Lower lobe of right lung (tissue), 2 donors: ENCODE data around the gene SLC6A1. TPM values are rescaled to one million over a fixed set of nuclear protein-coding genes. Genes with fewer than 3 reads are reported as not detected.
A peak's percentile ranks its signal among the peaks of the same experiment; 100 is the strongest.

ENCODE experiments used
- ATAC-seq, 2 donors: fragments of 200-7000 bp; cut with Tn5 transposase; one replicate each; pipeline ENCODE4 v1.9.1; 2020 to 2022; ENCODE audit warnings: mild to moderate bottlenecking in 2 of 2, moderate library complexity in 2 of 2
- DNase-seq: peaks from one replicate; pipeline ENCODE4 v3.0.0-alpha.2; 2020
- H3K27ac ChIP-seq: fragments of 200-600 bp; one replicate; pipeline ENCODE4 v1.8.0; 2022
- H3K27me3 ChIP-seq: fragments of 200-600 bp; one replicate; pipeline ENCODE4 v1.8.0; 2022; ENCODE audit warnings: low read depth
- H3K36me3 ChIP-seq: fragments of 200-600 bp; one replicate; pipeline ENCODE4 v1.8.0; 2022; ENCODE audit warnings: mild to moderate bottlenecking
- H3K4me1 ChIP-seq: fragments of 200-600 bp; one replicate; pipeline ENCODE4 v1.8.0; 2022
- H3K4me3 ChIP-seq: fragments of 200-600 bp; one replicate; pipeline ENCODE4 v1.8.0; 2022; ENCODE audit warnings: mild to moderate bottlenecking
- H3K9me3 ChIP-seq: fragments of 200-600 bp; one replicate; pipeline ENCODE4 v1.8.0; 2022
- intact Hi-C: fragments of 100-400 bp; cut with DNase I; formaldehyde crosslinking; loops from one replicate; pipeline ENCODE4 v1.11.0; 2022
- long read RNA-seq: library from polyadenylated mRNA; unstranded; transcript quantifications from one replicate; pipeline ENCODE4 v2.0.0, GENCODE V29; 2021
- total RNA-seq: library from RNA; stranded (reverse); fragmentation: NEBNext Ultra II Directional; extraction: Animal tissue kit (Norgen Biotek cat#: 25700); gene quantifications from one replicate; pipeline ENCODE4 v1.2.1, GENCODE V29; 2021
- TF ChIP-seq, protein P1 (sequence below): fragments of 200-600 bp; IDR thresholded peaks from one replicate; pipeline ENCODE4 v1.8.0; 2022; ENCODE audit warnings: antibody characterized with exemption, mild to moderate bottlenecking
- donor health status: DM: no; HTN: yes; CAD: no; lungs with severe emphysema.

The SLC6A1 gene
- total RNA-seq, result 1.8 TPM
- long read RNA-seq, full-length matches to known transcripts, result 2 of 5 reads
- long read RNA-seq, partial matches to known transcripts, result 1 of 5 reads
- long read RNA-seq, other reads (novel, unspliced or antisense), result 2 of 5 reads

DNA sequence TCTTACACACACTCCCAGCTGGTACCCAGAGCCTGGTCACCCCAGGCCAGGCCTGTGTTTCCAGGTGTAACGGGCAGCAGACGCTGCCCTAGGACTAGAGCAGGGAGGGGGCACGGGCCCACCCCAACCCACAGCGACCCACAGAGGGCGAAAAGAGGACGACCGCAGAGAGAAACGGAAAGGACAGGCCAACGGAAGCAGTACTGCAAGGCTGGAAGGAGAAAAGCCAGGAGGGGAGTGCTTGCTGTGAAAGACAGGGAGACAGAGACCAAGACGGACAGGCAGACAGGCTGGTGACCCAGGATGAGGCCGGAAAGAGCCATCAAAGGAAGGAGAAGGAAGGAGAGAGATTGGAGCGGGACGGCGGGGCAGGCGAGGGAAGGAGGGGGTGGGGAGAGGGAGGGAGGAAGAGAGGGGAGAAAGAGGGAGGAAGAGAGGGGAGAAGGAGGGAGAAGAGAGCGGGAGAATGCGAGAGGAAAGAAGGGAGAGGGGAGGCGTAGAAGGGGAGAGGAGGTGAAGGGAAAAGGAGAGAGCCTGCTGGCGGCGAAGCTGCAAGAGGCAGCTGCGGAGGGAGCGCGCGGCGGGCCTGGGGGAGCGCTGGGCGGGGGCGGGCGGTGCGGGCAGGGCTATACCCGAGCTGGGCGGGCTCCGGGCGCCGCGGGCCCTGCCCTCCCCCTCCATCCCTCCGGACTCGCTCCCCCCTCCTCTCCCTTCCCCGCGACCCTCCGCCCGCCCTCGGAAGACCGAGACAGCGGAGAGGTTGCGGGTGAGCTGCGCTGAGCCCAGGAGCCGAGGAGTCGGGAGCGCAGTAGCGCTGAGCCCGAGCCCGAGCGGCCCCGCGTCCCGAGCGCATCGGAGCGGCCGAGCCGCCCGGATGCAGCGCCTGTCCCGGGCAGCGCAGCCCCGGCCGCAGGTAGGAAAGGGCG lies at the start of gene SLC6A1:
TSS of gene SLC6A1 (plus strand) at position 732 of the 926 bp plus-strand sequence. CDS start 24,464 bp downstream, outside the sequence.
- Histone ChIP-seq H3K36me3 (no peaks in the 10 kb centered on the region), H3K27me3 (peaks cover 53% of the 10 kb centered on the region), H3K27ac (no peak within 1 kb of the TSS), H3K4me1 (peaks cover 9% of the 10 kb centered on the region), H3K4me3 (peak within 1 kb of the TSS; percentile 39), H3K9me3 (no peaks in the 10 kb centered on the region)
- intact Hi-C loops, result no loop called here
- DNase-seq (no peak), ATAC-seq (peak; percentile 70 to 82)
- TF ChIP-seq, protein P1, sequence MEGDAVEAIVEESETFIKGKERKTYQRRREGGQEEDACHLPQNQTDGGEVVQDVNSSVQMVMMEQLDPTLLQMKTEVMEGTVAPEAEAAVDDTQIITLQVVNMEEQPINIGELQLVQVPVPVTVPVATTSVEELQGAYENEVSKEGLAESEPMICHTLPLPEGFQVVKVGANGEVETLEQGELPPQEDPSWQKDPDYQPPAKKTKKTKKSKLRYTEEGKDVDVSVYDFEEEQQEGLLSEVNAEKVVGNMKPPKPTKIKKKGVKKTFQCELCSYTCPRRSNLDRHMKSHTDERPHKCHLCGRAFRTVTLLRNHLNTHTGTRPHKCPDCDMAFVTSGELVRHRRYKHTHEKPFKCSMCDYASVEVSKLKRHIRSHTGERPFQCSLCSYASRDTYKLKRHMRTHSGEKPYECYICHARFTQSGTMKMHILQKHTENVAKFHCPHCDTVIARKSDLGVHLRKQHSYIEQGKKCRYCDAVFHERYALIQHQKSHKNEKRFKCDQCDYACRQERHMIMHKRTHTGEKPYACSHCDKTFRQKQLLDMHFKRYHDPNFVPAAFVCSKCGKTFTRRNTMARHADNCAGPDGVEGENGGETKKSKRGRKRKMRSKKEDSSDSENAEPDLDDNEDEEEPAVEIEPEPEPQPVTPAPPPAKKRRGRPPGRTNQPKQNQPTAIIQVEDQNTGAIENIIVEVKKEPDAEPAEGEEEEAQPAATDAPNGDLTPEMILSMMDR, result no peak

GRCh38 chr3:10944866-10945265 lies 47.7 kb upstream of the SLC6A1 start:
- peaks cover 4% of the 10 kb centered on the region for H3K27me3 ChIP-seq

GRCh38 chr3:10945683-10946287 lies 46.8 kb upstream of the SLC6A1 start:
- intact Hi-C loops, result loop anchor here (10.0 kb wide), 1 partner anchor 109 kb away; no protein-coding TSS in a partner anchor
- peaks cover 4% of the 10 kb centered on the region for H3K27me3 ChIP-seq
- H3K4me1 ChIP-seq, result no peaks in the 10 kb centered on the region
- H3K36me3 ChIP-seq, result no peaks in the 10 kb centered on the region
- no peak overlapping the region for H3K4me3 ChIP-seq
- H3K27ac ChIP-seq, result no peak overlapping the region
- ATAC-seq (peak; percentile 78 to 82), DNase-seq (peak; percentile 72)
- no peaks in the 10 kb centered on the region for H3K9me3 ChIP-seq
- TF ChIP-seq, protein P1, result peak; percentile 88

More at GRCh38 chr3:10944866-10945265, 47.7 kb upstream of the SLC6A1 start:
- Histone ChIP-seq H3K27ac (no peak overlapping the region), H3K9me3 (no peaks in the 10 kb centered on the region), H3K4me3 (no peak overlapping the region), H3K36me3 (no peaks in the 10 kb centered on the region), H3K4me1 (no peaks in the 10 kb centered on the region)
- no peak for ATAC-seq
- TF ChIP-seq, protein P1, result no peak
- no peak for DNase-seq
- intact Hi-C loops, result loop anchor here (10.0 kb wide), 1 partner anchor 110 kb away; no protein-coding TSS in a partner anchor

GRCh38 chr3:10946526-10946925 lies 46.0 kb upstream of the SLC6A1 start:
- no peak overlapping the region for H3K4me3 ChIP-seq
- H3K27me3 ChIP-seq, result peaks cover 4% of the 10 kb centered on the region
- H3K36me3 ChIP-seq, result no peaks in the 10 kb centered on the region
- intact Hi-C loops, result loop anchor here (10.0 kb wide), 1 partner anchor 108 kb away; no protein-coding TSS in a partner anchor
- TF ChIP-seq, protein P1, result no peak
- H3K27ac ChIP-seq, result no peak overlapping the region
- ATAC-seq (no peak), DNase-seq (peak; percentile 40)
- H3K9me3 ChIP-seq, result no peaks in the 10 kb centered on the region
- no peaks in the 10 kb centered on the region for H3K4me1 ChIP-seq

DNA sequence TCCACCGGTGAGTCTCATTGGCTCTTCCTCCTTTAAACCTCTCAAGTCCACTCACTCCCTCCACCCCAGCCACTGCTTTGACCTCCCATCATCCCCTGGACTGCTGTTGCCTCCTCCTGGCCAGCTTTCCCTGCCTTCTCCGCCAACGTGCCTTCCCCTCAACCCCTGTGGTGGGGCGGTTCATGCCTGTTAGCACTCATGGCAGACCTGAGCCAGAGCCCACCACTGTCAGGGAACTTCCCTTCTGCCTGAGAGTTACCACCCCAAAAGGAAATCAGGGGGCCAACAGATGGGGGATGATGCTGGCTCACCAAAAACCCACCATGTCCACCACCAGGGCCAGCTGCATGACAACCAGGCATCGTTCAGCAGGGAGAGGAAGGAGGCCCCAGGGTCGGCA lies 44.2 kb upstream of the SLC6A1 start:
- H3K9me3 ChIP-seq, result no peaks in the 10 kb centered on the region
- no peak overlapping the region for H3K4me3 ChIP-seq
- peaks cover 4% of the 10 kb centered on the region for H3K27me3 ChIP-seq
- no peaks in the 10 kb centered on the region for H3K4me1 ChIP-seq
- ATAC-seq (no peak), DNase-seq (no peak)
- no peak overlapping the region for H3K27ac ChIP-seq
- TF ChIP-seq, protein P1, result no peak
- intact Hi-C loops, result loop anchor here (10.0 kb wide), 1 partner anchor 106 kb away; no protein-coding TSS in a partner anchor
- H3K36me3 ChIP-seq, result no peaks in the 10 kb centered on the region
